ENCODE measurements around the gene DOCK2. TPM values are rescaled to one million over a fixed set of nuclear protein-coding genes. Genes with fewer than 3 reads are reported as not detected.

DOCK2 gene
- total RNA-seq, 1 experiment from 2014 or later, result 1.4 TPM

GRCh38 chr5:170006021-170006420 is 368.9 kb downstream of the DOCK2 start:
- ATAC-seq (no peak), DNase-seq (ENCODE audit: low read depth, low spot score) (no peak)
- Histone ChIP-seq H3K9me3 (ENCODE audit: control insufficient read depth, insufficient read depth, low read depth, low read length) (no peaks in the 10 kb centered on the region), H3K36me3 (ENCODE audit: control insufficient read depth, insufficient read depth, low read length) (no peaks in the 10 kb centered on the region), H3K4me3 (ENCODE audit: low read depth in 2 of 2, low read length in 2 of 2) (no peak overlapping the region), H3K27me3 (ENCODE audit: control insufficient read depth, insufficient read depth, low read length) (no peaks in the 10 kb centered on the region), H3K27ac (ENCODE audit: low read length) (no peak overlapping the region), H3K4me1 (ENCODE audit: control insufficient read depth, insufficient read depth, low read length) (no peaks in the 10 kb centered on the region)
- intact Hi-C loops (cut with micrococcal nuclease; ENCODE audit: unreplicated experiment) (no loop called here), in situ Hi-C loops (cut with HindIII; ENCODE audit: low pct_unique_long_range_greater_than_20kb, low sequenced_read_pairs) (no loop called here)
- ChIA-PET CTCF (no interaction called here), POLR2A (interaction anchor here (0.5 kb wide), 1 partner anchor 113 kb away, joined by 7 read pairs; no protein-coding TSS in a partner anchor)
- BruUV-seq (replicated peaks), result no TSS peak
- TF ChIP-seq SIN3A (IDR thresholded peaks at IDR 0.05; ENCODE audit: borderline replicate concordance, insufficient read depth, low read depth, low read length) (no peak), POLR2AphosphoS5 (IDR thresholded peaks at IDR 0.05; ENCODE audit: low read depth, low read length) (no peak), REST (IDR thresholded peaks at IDR 0.05; ENCODE audit: insufficient read depth in 1 of 2, low read depth in 2 of 2, low read length in 1 of 2) (no peak), CTCF (IDR thresholded peaks at IDR 0.05) (no peak), TCF7L2 (IDR thresholded peaks at IDR 0.05; ENCODE audit: low read depth, low read length) (no peak)

GRCh38 chr5:170008376-170008775 is 371.3 kb downstream of the DOCK2 start:
- Histone ChIP-seq H3K36me3 (ENCODE audit: control insufficient read depth, insufficient read depth, low read length) (no peaks in the 10 kb centered on the region), H3K27ac (ENCODE audit: low read length) (no peak overlapping the region), H3K4me1 (ENCODE audit: control insufficient read depth, insufficient read depth, low read length) (no peaks in the 10 kb centered on the region), H3K9me3 (ENCODE audit: control insufficient read depth, insufficient read depth, low read depth, low read length) (no peaks in the 10 kb centered on the region), H3K4me3 (ENCODE audit: low read depth in 2 of 2, low read length in 2 of 2) (no peak overlapping the region), H3K27me3 (ENCODE audit: control insufficient read depth, insufficient read depth, low read length) (no peaks in the 10 kb centered on the region)
- in situ Hi-C loops (cut with HindIII; ENCODE audit: low pct_unique_long_range_greater_than_20kb, low sequenced_read_pairs) (no loop called here), intact Hi-C loops (cut with micrococcal nuclease; ENCODE audit: unreplicated experiment) (no loop called here)
- BruUV-seq (replicated peaks), result no TSS peak
- ChIA-PET CTCF (no interaction called here), POLR2A (no interaction called here)
- DNase-seq (ENCODE audit: low read depth, low spot score), result no peak
- TF ChIP-seq TCF7L2 (IDR thresholded peaks at IDR 0.05; ENCODE audit: low read depth, low read length) (no peak), POLR2AphosphoS5 (IDR thresholded peaks at IDR 0.05; ENCODE audit: low read depth, low read length) (no peak), CTCF (IDR thresholded peaks at IDR 0.05) (no peak), SIN3A (IDR thresholded peaks at IDR 0.05; ENCODE audit: borderline replicate concordance, insufficient read depth, low read depth, low read length) (no peak), REST (IDR thresholded peaks at IDR 0.05; ENCODE audit: insufficient read depth in 1 of 2, low read depth in 2 of 2, low read length in 1 of 2) (no peak)
- no peak for ATAC-seq
